ENCODE measurements around the gene DDX56.
"Not testable (repeated sequence)": the region's sequence is repeated elsewhere in the genome, so short reads cannot be mapped to it uniquely, and the experiment has no call there.

The DDX56 gene

DNA sequence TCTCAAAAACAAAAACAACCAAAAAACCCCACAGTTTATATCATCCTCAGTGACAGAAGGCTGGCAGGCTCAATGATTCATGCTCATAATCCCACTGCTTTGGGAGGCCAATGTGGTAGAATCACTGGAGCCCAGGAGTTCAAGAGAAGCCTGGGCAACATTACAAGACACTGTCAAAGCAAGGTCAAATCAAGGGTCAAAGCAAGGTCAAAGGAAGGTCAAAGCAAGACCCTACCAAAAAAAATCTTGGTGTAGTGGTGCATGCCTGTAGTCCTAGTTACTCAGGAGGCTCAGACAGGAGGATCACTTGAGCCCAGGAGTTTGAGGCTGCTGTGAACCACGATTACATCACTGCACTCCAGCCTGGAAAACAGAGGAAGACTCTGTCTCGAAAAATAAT, 18.4 kb downstream of the DDX56 start:
- TF ChIP-seq, protein P1, sequence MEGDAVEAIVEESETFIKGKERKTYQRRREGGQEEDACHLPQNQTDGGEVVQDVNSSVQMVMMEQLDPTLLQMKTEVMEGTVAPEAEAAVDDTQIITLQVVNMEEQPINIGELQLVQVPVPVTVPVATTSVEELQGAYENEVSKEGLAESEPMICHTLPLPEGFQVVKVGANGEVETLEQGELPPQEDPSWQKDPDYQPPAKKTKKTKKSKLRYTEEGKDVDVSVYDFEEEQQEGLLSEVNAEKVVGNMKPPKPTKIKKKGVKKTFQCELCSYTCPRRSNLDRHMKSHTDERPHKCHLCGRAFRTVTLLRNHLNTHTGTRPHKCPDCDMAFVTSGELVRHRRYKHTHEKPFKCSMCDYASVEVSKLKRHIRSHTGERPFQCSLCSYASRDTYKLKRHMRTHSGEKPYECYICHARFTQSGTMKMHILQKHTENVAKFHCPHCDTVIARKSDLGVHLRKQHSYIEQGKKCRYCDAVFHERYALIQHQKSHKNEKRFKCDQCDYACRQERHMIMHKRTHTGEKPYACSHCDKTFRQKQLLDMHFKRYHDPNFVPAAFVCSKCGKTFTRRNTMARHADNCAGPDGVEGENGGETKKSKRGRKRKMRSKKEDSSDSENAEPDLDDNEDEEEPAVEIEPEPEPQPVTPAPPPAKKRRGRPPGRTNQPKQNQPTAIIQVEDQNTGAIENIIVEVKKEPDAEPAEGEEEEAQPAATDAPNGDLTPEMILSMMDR (IDR thresholded peaks at IDR 0.05; ENCODE audit: insufficient read depth, low read depth, low read length, missing control alignments): no peak
- H3K4me3 ChIP-seq (ENCODE audit: low read depth, low read length): no peak overlapping the region
- DNase-seq (ENCODE audit: low read depth): no peak

DNA sequence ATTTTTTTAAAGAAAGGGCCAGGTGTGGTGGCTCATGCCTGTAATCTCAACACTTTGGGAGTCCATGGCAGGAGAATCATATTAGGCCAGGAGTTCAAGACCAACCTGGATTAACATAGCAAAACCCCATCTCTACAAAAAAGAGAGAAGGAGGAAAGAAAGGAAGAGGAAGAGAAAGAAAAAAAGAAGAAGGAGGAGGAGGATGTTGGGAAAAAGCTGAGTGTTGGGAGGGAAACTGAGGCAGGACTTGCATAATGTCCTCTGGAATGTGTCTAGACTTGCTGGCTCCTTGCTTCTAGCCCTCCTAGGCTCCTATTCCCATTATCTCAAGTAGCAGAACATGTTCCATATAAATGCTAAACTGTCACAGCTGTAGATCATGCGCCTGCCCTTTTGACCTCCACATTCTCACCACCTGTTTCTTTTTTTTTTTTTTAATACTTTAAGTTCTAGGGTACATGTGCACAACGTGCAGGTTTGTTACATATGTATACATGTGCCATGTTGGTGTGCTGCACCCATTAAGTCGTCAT, 21.2 kb downstream of the DDX56 start:
- not testable (repeated sequence) for DNase-seq (ENCODE audit: low read depth); H3K4me3 ChIP-seq (ENCODE audit: low read depth, low read length)

DNA sequence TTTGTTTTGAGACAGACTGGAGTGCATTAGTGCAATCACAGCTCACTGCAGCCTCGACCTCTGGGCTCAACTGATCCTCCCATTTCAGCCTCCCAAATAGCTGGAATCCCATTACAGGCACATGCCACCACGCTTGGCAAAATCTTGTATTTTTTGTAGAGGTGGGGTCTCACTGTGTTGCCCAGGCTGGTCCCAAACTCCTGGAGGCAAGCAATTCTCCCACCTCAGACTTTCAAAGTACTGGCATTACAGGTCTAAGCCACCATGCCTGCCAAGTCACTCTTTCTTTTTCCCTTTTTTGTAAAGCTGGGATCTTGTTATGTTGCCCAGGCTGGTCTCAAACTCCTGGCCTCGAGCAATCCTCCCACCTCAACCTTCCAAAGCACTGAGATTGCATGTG, 24.3 kb downstream of the DDX56 start:
- TF ChIP-seq, protein P1 (IDR thresholded peaks at IDR 0.05; ENCODE audit: insufficient read depth, low read depth, low read length, missing control alignments): no peak
- no peak for DNase-seq (ENCODE audit: low read depth)

DNA sequence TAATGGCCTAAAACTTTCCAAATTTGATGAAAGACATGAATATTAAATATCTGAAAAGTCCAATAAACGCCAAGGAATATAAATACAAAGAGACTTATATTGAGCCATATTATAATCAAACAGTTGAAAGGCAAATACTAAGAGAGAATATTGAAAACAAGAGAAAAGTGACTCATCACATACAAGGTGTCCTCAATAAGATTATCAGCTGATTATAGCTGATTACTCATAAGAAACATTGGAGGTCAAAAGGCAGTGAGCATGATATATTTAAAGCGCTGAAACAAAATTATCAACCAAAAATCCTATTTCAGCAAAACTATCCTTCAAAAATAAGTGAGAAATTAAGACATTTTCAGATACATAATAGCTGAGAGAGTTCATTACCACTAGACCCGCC, 24.8 kb downstream of the DDX56 start:
- TF ChIP-seq, protein P1 (IDR thresholded peaks at IDR 0.05; ENCODE audit: insufficient read depth, low read depth, low read length, missing control alignments): no peak
- no peak for DNase-seq (ENCODE audit: low read depth)
- H3K4me3 ChIP-seq (ENCODE audit: low read depth, low read length): no peak overlapping the region

More for the DNA sequence above, 24.3 kb downstream of the DDX56 start:
- no peak overlapping the region for H3K4me3 ChIP-seq (ENCODE audit: low read depth, low read length)

DNA sequence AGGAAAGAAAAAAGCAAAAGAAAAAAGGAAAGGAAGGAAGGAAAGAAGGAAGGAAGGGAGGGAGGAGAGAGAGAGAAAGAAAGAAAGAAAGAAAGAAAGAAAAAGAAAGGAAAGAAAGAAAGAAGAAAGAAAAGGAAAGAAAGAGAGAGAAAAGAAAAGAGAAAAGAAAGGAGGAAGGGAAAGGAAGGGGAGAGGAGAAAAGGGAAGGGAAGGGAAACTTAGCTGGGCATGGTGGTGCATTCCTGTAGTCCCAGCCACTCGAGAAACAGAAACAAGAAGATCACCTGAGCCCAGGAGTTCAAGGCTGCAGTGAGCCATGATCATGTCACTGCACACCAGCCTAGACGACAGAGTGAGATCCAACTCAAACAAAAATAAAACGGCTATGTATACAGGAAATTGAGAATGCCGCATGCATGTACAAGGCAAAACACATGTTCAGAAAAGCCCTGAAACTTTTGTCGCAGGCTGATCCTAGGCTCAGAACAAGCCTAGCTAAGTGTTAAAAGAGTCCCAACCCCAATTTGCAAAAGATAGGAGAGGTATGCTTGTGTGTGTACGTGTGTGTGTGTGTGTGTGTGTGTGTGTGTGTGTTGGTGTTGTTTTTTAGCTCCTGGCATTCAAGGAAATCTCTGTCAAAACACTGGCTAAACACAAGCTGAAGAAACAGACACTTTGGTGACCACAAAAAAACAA, 26.0 kb downstream of the DDX56 start:
- TF ChIP-seq, protein P1 (IDR thresholded peaks at IDR 0.05; ENCODE audit: insufficient read depth, low read depth, low read length, missing control alignments): no peak
- no peak overlapping the region for H3K4me3 ChIP-seq (ENCODE audit: low read depth, low read length)
- no peak for DNase-seq (ENCODE audit: low read depth)

DNA sequence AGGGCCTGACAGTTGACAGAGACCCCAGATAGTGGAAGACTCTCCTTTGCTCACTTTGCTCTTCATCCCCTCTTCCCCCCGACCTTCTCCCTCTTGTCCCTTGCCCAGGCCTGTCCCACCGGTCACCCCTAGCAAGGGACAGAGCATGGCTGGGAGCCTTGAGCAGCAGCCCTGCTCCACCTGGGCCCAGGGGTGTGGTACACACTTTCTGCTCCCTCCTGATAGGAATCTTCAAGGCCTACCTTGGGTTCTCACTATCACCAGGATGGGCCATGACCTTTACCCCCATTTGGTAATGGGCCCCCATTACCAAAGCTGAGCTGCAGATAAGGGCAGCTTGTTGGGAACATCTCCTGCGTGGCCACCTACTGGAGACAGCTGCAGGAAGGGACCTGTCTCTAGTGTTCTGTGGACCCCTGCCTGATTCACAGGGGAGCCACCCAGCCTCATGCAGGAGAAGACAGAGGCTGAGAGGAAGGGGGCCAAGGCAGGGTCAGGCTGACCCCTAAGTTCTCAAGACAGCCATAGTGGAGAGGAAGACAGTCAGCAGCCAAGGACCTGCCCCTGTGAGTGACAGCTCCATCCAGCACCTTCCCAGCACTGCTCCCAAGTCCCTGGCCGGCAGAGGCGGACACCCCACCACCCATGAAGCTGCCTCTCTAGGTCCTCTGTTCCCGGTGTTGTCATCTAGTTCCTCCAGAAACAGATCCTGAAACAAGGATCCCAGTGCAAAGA, 31.7 kb downstream of the DDX56 start:
- TF ChIP-seq, protein P1 (IDR thresholded peaks at IDR 0.05; ENCODE audit: insufficient read depth, low read depth, low read length, missing control alignments): no peak
- DNase-seq (ENCODE audit: low read depth): no peak

DNA sequence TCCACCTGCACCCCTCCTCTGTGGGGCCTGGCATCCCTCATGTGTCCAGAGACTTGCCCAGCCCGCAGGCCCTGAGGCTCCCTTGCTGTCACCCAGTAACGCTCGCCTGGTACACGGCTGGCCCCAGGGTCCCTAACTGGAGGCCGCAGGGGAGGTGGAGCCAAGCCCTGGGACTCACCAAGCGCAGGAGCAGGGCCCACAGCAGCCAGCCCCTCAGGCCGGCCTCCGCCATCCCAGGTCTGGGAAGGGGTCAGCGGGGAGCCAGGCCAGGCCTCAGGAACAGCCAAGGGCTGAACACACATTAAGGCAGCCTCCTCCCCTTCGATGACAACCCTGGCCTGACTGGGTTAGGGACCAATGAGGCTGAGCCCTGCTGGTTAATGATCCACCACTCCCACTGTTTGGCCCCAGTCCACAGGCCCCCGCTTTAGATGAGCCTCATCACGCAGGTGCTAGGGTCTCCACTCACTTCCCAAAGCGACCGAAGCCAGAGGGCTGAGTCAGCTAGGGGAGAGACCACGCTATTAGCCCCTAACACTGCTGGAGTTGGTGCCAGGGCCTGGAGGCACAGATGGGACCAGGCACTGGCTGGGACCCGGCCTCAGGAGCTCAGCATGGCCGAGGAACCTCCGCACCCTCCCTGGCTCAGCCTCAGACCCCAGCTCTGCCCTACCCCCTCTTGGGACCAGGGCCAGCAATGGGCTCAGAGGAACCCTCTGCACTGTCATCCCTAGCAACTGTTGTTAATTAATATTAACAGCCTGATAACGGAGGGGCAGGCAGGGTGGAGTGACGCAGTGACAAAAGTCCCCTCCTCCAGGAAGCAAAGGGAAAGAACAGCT, 32.5 kb downstream of the DDX56 start, which contains the start of gene NPC1L1:
Gene NPC1L1 (minus strand): TSS at position 303 of the 842 bp plus-strand sequence. CDS start 71 bp downstream, at position 232.
- no peak for DNase-seq (ENCODE audit: low read depth)
- H3K4me3 ChIP-seq (ENCODE audit: low read depth, low read length): no peak within 1 kb of the TSS
- TF ChIP-seq, protein P1 (IDR thresholded peaks at IDR 0.05; ENCODE audit: insufficient read depth, low read depth, low read length, missing control alignments): no peak

More for the DNA sequence above, 31.7 kb downstream of the DDX56 start:
- H3K4me3 ChIP-seq (ENCODE audit: low read depth, low read length): no peak overlapping the region
